ENCODE data around the gene CAMK2D.

The CAMK2D gene

DNA sequence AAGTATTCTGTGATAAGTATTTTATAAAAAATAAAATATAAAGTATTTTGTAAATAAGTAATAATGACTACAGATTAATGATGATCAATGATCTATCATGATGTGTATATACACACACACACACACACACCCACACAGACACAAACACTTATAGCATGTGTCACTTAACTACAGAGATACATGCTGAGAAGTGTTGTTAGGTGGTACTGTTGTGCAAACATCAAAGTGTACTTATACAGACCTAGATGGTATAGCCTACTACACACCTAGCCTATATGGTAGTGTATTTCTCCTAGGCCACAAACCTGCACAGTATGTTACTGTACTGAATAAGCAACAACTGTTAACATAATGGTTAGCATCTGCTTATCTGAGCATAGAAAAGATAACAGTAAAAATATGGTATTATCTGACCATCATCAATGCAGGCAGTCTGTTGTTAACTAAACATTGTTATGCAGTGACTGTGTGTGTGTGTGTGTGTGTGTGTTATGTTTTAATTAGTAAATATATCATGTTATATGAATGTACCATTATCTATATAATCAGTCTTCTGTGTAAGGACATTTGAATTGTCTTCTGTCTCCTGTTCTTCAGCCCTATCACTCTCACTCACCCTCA lies 138.2 kb downstream of the CAMK2D start:
- Histone ChIP-seq H3K27ac (ENCODE audit: low read depth, low read length) (no peak overlapping the region), H3K27me3 (ENCODE audit: control insufficient read depth, insufficient read depth, low read length) (no peaks in the 10 kb centered on the region), H3K36me3 (ENCODE audit: control insufficient read depth, insufficient read depth, low read length) (no peaks in the 10 kb centered on the region), H3K4me3 (ENCODE audit: low read depth, low read length) (no peak overlapping the region), H3K9ac (ENCODE audit: low read length) (no peak overlapping the region), H3K9me3 (ENCODE audit: control insufficient read depth, insufficient read depth, low read depth, low read length) (no peaks in the 10 kb centered on the region), H3K4me1 (ENCODE audit: control insufficient read depth, insufficient read depth, low read length) (no peaks in the 10 kb centered on the region)

DNA sequence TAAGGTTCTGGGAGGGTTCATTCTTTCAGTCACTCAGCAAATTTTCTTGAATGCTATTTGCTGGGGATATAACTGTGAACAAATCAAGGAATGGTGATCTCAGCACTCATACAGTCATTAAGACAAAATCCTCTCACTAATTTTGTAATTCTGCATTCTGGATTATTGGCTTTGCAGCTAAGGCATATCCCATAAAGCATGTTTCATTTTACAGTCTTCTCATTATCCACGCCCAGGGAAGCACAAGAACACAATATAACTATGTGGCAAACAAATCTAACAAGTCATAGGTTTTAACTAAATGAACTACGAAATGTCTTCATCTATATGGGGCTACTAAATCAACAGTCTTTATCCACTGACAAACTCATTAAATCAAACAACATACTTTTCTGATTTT lies 139.9 kb downstream of the CAMK2D start:
- H3K36me3 ChIP-seq (ENCODE audit: control insufficient read depth, insufficient read depth, low read length) = no peaks in the 10 kb centered on the region
- H3K27me3 ChIP-seq (ENCODE audit: control insufficient read depth, insufficient read depth, low read length) = no peaks in the 10 kb centered on the region
- no peak overlapping the region for H3K4me3 ChIP-seq (ENCODE audit: low read depth, low read length)
- no peaks in the 10 kb centered on the region for H3K4me1 ChIP-seq (ENCODE audit: control insufficient read depth, insufficient read depth, low read length)
- H3K9me3 ChIP-seq (ENCODE audit: control insufficient read depth, insufficient read depth, low read depth, low read length) = no peaks in the 10 kb centered on the region
- no peak overlapping the region for H3K27ac ChIP-seq (ENCODE audit: low read depth, low read length)
- H3K9ac ChIP-seq (ENCODE audit: low read length) = no peak overlapping the region

DNA sequence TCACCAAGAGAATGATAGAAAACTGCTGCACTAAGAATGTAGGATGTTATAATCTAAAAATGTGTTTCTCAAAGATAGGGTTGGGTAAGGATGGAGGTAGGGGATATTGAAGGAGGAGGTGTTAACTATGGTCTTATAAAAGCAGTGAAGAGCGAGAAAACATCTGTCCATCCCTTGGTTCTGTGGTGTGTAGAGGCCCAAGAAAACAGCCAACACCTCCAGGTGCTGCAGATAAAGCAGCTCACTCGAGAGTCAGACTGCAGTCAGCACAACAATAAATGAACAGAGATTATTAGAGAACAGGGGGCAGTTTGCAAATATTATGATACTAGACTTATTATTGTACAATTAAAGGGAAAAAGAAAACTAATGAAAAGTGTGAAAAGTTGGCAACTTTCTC lies 141.5 kb downstream of the CAMK2D start:
- Histone ChIP-seq H3K4me1 (ENCODE audit: control insufficient read depth, insufficient read depth, low read length) (no peaks in the 10 kb centered on the region), H3K27ac (ENCODE audit: low read depth, low read length) (no peak overlapping the region), H3K4me3 (ENCODE audit: low read depth, low read length) (no peak overlapping the region), H3K27me3 (ENCODE audit: control insufficient read depth, insufficient read depth, low read length) (no peaks in the 10 kb centered on the region), H3K9ac (ENCODE audit: low read length) (no peak overlapping the region), H3K36me3 (ENCODE audit: control insufficient read depth, insufficient read depth, low read length) (no peaks in the 10 kb centered on the region), H3K9me3 (ENCODE audit: control insufficient read depth, insufficient read depth, low read depth, low read length) (no peaks in the 10 kb centered on the region)

DNA sequence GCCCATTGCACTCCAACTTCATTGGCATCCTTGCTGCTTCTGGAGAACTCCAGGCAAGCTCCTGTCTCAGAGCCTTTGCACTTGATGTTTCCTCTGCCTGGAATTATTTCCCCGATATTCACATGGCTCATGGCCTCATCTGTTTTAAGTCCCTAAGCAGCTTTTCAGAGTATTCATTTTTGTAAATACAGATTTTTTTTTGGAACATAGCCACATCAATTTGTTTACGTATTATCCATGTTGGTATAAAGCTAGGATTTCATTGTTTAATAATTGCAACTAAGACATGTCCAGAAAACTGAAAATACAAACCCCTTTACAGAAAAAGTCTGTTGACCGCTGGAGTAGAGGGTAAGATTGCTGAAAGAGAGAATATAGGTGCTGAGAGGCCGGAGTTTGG lies 142.0 kb downstream of the CAMK2D start:
- H3K36me3 ChIP-seq (ENCODE audit: control insufficient read depth, insufficient read depth, low read length) = no peaks in the 10 kb centered on the region
- H3K4me3 ChIP-seq (ENCODE audit: low read depth, low read length) = no peak overlapping the region
- H3K4me1 ChIP-seq (ENCODE audit: control insufficient read depth, insufficient read depth, low read length) = no peaks in the 10 kb centered on the region
- H3K9me3 ChIP-seq (ENCODE audit: control insufficient read depth, insufficient read depth, low read depth, low read length) = no peaks in the 10 kb centered on the region
- H3K27ac ChIP-seq (ENCODE audit: low read depth, low read length) = no peak overlapping the region
- no peaks in the 10 kb centered on the region for H3K27me3 ChIP-seq (ENCODE audit: control insufficient read depth, insufficient read depth, low read length)
- no peak overlapping the region for H3K9ac ChIP-seq (ENCODE audit: low read length)

DNA sequence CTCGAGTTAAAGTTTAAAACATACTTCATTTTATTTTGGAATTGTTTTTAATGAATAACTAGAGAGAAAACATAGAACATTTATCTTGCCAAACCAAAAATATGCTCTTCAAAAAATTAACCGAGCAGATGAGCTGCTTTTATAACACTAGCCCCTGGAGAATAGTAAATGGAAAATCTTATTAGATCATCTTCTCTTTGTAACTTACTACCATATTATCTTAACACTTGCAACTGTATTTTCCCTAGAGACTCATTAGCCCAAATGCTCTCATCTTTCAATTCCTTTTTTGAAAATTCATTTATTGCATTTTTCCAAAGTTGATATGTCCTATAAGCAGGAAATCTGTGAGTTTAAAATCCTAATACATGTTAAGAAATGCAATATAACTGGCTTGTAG lies 143.3 kb downstream of the CAMK2D start:
- Histone ChIP-seq H3K9ac (ENCODE audit: low read length) (no peak overlapping the region), H3K4me3 (ENCODE audit: low read depth, low read length) (no peak overlapping the region), H3K36me3 (ENCODE audit: control insufficient read depth, insufficient read depth, low read length) (no peaks in the 10 kb centered on the region), H3K27me3 (ENCODE audit: control insufficient read depth, insufficient read depth, low read length) (no peaks in the 10 kb centered on the region), H3K27ac (ENCODE audit: low read depth, low read length) (no peak overlapping the region), H3K9me3 (ENCODE audit: control insufficient read depth, insufficient read depth, low read depth, low read length) (no peaks in the 10 kb centered on the region), H3K4me1 (ENCODE audit: control insufficient read depth, insufficient read depth, low read length) (no peaks in the 10 kb centered on the region)

DNA sequence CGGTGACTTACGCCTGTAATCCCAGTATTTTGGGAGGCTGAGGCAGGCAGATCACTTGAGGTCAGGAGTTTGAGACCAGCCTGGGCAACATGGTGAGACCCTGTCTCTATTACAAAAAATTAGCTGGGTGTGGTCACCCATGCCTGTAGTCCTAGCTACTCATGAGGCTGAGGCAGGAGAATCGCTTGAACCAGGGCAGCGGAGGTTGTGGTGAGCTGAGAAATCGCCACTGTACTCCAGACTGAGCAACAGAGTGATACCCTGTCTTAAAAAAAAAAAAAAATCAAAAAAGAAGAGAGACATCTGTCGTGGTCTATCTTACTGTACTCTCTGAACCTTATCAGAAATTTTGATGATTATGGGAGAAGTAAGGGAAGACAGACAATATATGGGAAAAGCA lies 144.3 kb downstream of the CAMK2D start:
- no peaks in the 10 kb centered on the region for H3K36me3 ChIP-seq (ENCODE audit: control insufficient read depth, insufficient read depth, low read length)
- no peaks in the 10 kb centered on the region for H3K9me3 ChIP-seq (ENCODE audit: control insufficient read depth, insufficient read depth, low read depth, low read length)
- no peaks in the 10 kb centered on the region for H3K27me3 ChIP-seq (ENCODE audit: control insufficient read depth, insufficient read depth, low read length)
- no peak overlapping the region for H3K9ac ChIP-seq (ENCODE audit: low read length)
- no peaks in the 10 kb centered on the region for H3K4me1 ChIP-seq (ENCODE audit: control insufficient read depth, insufficient read depth, low read length)
- H3K4me3 ChIP-seq (ENCODE audit: low read depth, low read length) = no peak overlapping the region
- no peak overlapping the region for H3K27ac ChIP-seq (ENCODE audit: low read depth, low read length)

DNA sequence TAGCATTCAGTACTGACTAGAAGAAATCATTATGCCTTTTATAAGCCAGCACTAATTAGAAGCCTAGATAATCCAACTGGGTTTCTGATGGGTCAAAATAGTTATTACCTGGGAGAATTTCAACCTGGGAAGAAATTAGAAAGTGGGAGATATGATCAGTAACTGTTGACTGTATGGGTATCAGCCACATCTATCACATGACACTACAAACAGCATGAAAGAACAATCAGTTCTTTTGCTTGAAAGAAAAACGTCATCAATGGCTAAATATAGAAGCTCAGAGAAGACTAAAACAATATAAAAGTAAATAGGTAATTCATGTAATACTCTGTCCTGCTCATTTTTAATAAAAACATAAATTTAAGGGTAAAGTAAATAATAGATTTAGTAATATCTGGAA lies 145.1 kb downstream of the CAMK2D start:
- no peak overlapping the region for H3K4me3 ChIP-seq (ENCODE audit: low read depth, low read length)
- no peaks in the 10 kb centered on the region for H3K9me3 ChIP-seq (ENCODE audit: control insufficient read depth, insufficient read depth, low read depth, low read length)
- H3K27me3 ChIP-seq (ENCODE audit: control insufficient read depth, insufficient read depth, low read length) = no peaks in the 10 kb centered on the region
- no peaks in the 10 kb centered on the region for H3K4me1 ChIP-seq (ENCODE audit: control insufficient read depth, insufficient read depth, low read length)
- H3K36me3 ChIP-seq (ENCODE audit: control insufficient read depth, insufficient read depth, low read length) = no peaks in the 10 kb centered on the region
- H3K9ac ChIP-seq (ENCODE audit: low read length) = no peak overlapping the region
- no peak overlapping the region for H3K27ac ChIP-seq (ENCODE audit: low read depth, low read length)

DNA sequence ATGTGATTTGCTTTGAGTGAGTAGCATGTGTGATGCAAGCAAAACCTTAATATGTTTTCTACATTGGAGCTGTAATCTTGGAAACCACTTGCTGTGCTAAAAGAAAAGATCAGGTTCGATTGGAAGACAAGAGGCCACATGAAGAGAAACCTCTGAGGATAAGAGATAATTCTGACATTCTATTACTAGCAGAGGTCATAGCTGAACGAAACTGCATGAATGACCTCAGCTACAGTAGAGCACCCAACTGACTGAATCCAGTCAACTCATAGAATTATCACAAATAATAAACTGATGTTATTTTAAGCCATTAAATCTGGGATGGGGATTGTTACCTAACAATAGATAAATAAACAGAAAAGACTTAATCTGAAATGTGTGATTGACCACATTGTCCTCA lies 147.1 kb downstream of the CAMK2D start:
- H3K27ac ChIP-seq (ENCODE audit: low read depth, low read length) = no peak overlapping the region
- no peaks in the 10 kb centered on the region for H3K27me3 ChIP-seq (ENCODE audit: control insufficient read depth, insufficient read depth, low read length)
- no peaks in the 10 kb centered on the region for H3K36me3 ChIP-seq (ENCODE audit: control insufficient read depth, insufficient read depth, low read length)
- H3K9me3 ChIP-seq (ENCODE audit: control insufficient read depth, insufficient read depth, low read depth, low read length) = no peaks in the 10 kb centered on the region
- no peaks in the 10 kb centered on the region for H3K4me1 ChIP-seq (ENCODE audit: control insufficient read depth, insufficient read depth, low read length)
- H3K4me3 ChIP-seq (ENCODE audit: low read depth, low read length) = no peak overlapping the region
- no peak overlapping the region for H3K9ac ChIP-seq (ENCODE audit: low read length)

DNA sequence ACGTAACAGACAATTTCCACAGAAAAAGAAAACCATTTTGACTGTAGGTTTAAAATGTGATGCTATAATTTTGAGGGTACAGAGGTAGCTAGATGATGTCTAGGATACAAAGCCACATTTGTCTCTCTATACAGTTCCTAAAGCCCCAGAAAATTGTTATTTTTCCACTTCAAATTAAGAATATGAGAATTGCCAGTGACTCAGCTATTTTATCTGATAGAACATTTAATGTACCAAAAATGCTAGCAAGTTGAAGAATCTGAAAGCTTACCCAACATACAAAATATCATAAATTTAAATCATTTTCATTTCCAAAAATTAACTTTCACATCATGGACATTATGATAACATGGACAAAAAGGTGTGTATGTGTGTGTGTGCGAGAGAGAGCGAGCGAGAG lies 148.0 kb downstream of the CAMK2D start:
- Histone ChIP-seq H3K9me3 (ENCODE audit: control insufficient read depth, insufficient read depth, low read depth, low read length) (no peaks in the 10 kb centered on the region), H3K4me1 (ENCODE audit: control insufficient read depth, insufficient read depth, low read length) (no peaks in the 10 kb centered on the region), H3K27ac (ENCODE audit: low read depth, low read length) (no peak overlapping the region), H3K27me3 (ENCODE audit: control insufficient read depth, insufficient read depth, low read length) (no peaks in the 10 kb centered on the region), H3K9ac (ENCODE audit: low read length) (no peak overlapping the region), H3K4me3 (ENCODE audit: low read depth, low read length) (no peak overlapping the region), H3K36me3 (ENCODE audit: control insufficient read depth, insufficient read depth, low read length) (no peaks in the 10 kb centered on the region)

DNA sequence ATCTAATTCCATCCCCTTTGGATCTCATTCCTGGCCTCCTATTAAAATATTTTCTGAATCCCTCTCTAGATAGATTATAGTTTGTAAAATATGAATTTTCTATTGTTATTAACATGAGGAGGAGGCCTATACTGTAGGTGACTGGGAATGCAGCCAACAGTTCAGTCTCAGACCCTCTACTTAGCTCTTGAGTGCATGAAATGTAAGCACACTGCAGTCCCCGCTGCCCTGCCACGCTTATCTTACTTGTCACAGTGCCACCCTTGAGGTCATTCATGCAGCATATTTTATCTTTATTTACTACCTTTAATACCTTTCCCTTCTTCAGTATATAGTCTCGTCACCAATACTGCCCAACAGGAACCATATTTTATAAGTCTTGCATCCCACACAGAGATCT lies 151.0 kb downstream of the CAMK2D start:
- H3K4me3 ChIP-seq (ENCODE audit: low read depth, low read length) = no peak overlapping the region
- peaks cover 2% of the 10 kb centered on the region; the same call in 1 of the 2 replicates for H3K36me3 ChIP-seq (ENCODE audit: control insufficient read depth, insufficient read depth, low read length)
- H3K4me1 ChIP-seq (ENCODE audit: control insufficient read depth, insufficient read depth, low read length) = no peaks in the 10 kb centered on the region
- H3K27me3 ChIP-seq (ENCODE audit: control insufficient read depth, insufficient read depth, low read length) = no peaks in the 10 kb centered on the region
- H3K27ac ChIP-seq (ENCODE audit: low read depth, low read length) = no peak overlapping the region
- peaks cover 4% of the 10 kb centered on the region; the same call in 1 of the 2 replicates for H3K9me3 ChIP-seq (ENCODE audit: control insufficient read depth, insufficient read depth, low read depth, low read length)
- H3K9ac ChIP-seq (ENCODE audit: low read length) = no peak overlapping the region

DNA sequence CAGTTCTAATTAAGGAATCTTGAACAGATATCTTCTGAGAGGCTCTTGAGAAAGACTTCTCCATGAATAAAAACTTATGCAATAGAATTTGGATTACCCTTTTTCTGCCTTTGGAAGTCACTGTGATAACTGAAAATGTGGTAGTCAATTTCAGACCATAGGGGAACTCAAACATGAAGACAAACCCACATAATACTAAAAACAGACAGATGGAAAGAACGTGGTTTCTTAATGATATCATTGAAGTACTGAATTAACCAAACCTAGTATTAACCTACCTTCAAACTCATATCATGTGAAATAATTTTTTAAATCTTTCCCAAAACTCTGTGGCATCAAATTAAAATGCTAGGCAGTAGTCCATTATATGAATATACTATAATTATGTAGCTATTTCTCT lies 153.5 kb downstream of the CAMK2D start:
- Histone ChIP-seq H3K27ac (ENCODE audit: low read depth, low read length) (no peak overlapping the region), H3K4me1 (ENCODE audit: control insufficient read depth, insufficient read depth, low read length) (no peaks in the 10 kb centered on the region), H3K27me3 (ENCODE audit: control insufficient read depth, insufficient read depth, low read length) (no peaks in the 10 kb centered on the region), H3K4me3 (ENCODE audit: low read depth, low read length) (no peak overlapping the region), H3K9ac (ENCODE audit: low read length) (no peak overlapping the region), H3K9me3 (ENCODE audit: control insufficient read depth, insufficient read depth, low read depth, low read length) (peaks cover 7% of the 10 kb centered on the region; the same call in 1 of the 2 replicates), H3K36me3 (ENCODE audit: control insufficient read depth, insufficient read depth, low read length) (peaks cover 2% of the 10 kb centered on the region; the same call in 1 of the 2 replicates)
